ENCODE results near the gene ZNF605. TPM values are rescaled to one million over a fixed set of nuclear protein-coding genes. Genes with fewer than 3 reads are reported as not detected.

Gene ZNF605
- total RNA-seq, 2 donors from 2014 or later = 9.6 to 12.7 TPM

DNA sequence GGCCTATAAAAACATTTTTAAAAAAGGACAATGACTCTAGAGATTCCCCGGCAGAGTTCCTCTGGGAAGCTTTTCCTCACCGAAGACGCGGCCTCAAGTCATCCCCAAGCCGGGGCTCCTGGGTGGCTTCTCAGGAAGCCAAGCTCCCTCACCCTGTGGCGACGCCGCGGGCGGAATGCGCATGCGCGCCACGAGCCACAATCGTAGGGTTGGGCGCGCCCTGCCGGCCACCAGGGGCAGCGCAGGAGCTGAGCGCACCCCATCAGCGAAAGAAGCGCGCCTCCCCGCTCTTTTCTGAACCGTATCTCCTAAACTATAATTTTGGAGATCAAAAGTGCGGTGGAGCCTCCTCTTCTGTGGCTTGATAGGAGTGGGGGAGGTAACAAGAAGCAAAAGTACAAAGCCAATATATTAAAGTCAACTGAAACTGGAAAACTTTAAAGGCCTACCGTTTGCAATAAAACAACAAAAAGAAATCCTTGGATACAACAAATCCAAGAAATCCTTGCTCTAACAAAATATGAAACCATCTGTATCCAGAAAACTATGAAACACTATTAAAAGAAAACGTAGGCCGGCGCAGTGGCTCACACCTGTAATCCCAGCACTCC is 51.3 kb downstream of the ZNF605 start:
- peak; percentile 54 for DNase-seq (ENCODE audit: low spot score)
- intact Hi-C loops (cut with DNase I) = loop anchor here (10.0 kb wide), 1 partner anchor 140 kb away; the partner anchor contains the start of gene ANKLE2
- Histone ChIP-seq H3K9me3 (no peaks in the 10 kb centered on the region), H3K4me1 (replicated peaks) (peaks cover 4% of the 10 kb centered on the region), H3K27ac (no peak overlapping the region), H3K27me3 (replicated peaks; ENCODE audit: insufficient read depth) (no peaks in the 10 kb centered on the region), H3K4me3 (no peak overlapping the region), H3K36me3 (no peaks in the 10 kb centered on the region)
- TF ChIP-seq CTCF (IDR thresholded peaks at IDR 0.05) (peak; percentile 60 to 86 (median 82)), POLR2A (IDR thresholded peaks at IDR 0.05) (no peak), POLR2AphosphoS5 (IDR thresholded peaks at IDR 0.05) (peak; percentile 74)
- 8% methylated on average over 30 of the region's 30 CpGs for WGBS

DNA sequence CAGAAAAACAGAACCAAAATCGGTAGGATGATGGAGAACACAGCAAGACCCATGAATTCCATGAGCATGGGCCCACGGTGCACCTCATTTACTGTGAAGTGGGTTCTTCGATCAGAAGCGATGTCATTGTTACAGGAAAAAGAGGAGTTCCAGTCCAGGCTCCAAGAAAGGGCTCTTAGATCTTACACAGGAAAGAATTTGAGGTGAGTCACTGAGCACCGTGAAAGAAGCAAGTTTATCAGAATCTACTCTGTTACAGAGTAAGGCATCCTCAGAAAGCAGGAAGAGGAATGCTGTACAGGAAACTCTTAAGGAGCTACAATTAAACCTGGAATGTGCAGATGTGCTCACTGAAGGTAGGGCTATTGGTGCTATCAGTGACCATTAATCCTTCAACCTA is 57.1 kb downstream of the ZNF605 start:
- DNase-seq (ENCODE audit: low spot score) = no peak
- Histone ChIP-seq H3K4me3 (no peak overlapping the region), H3K27me3 (replicated peaks; ENCODE audit: insufficient read depth) (no peaks in the 10 kb centered on the region), H3K27ac (no peak overlapping the region), H3K9me3 (no peaks in the 10 kb centered on the region), H3K36me3 (no peaks in the 10 kb centered on the region), H3K4me1 (replicated peaks) (no peaks in the 10 kb centered on the region)
- intact Hi-C loops (cut with DNase I) = no loop called here
- 85% methylated on average over 5 of the region's 5 CpGs for WGBS
- TF ChIP-seq POLR2AphosphoS5 (IDR thresholded peaks at IDR 0.05) (no peak), CTCF (IDR thresholded peaks at IDR 0.05) (no peak), POLR2A (IDR thresholded peaks at IDR 0.05) (no peak)

- WGBS = 62% methylated on average over 6 of the region's 6 CpGs
- TF ChIP-seq POLR2AphosphoS5 (IDR thresholded peaks at IDR 0.05) (no peak), POLR2A (IDR thresholded peaks at IDR 0.05) (no peak), CTCF (IDR thresholded peaks at IDR 0.05) (no peak)
Measured at GRCh38 chr12:132888852-132889251, 67.3 kb downstream of the ZNF605 start.

DNA sequence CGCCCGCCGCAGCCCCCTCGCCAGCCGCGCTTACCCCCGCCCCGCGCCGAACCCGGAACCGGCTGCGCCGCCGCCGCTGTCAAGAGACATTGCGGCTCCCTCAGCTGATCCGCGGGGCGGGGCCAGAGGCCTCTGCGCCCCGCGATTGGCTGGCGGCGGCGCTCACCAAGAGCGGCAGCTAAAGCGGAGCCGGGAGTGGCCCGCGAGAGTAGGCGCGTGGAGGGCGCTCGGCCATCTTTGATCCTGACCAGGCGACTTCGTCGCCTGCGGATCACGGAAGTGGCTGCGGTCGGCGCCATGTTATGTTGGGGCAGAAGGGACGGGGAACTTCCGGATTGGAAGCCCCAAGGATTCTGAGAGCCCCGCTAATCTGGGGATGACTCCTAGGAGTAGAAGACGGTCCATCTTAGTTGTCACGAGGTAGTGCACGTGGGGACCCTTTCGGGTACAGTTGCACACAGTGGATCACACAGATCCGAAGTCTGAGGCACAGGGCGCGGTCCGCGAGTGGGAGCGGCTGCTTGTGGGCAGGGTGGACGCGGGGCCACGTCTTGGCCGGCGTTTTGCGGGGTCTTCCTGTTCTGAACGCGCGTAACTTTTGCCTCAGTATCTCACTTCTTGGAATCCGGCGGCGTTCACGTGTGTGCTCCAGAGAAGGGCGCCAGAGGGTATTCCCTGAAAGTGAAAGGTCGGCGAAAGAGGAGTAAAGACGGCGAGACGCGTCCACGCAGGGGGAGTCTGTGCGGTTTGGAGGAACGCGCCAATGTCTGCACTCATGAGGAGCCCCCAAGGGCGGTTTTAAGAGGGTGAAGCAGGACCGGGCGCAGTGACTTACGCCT is 68.4 kb downstream of the ZNF605 start, which contains the start of gene CHFR:
TSS of gene CHFR (minus strand) at position 93 of the 839 bp plus-strand sequence. CDS start 277 bp downstream, outside the sequence.
- intact Hi-C loops (cut with DNase I) = loop anchor here (5.0 kb wide), 1 partner anchor 60 kb away; the partner anchor contains the start of gene GOLGA3
- 1% methylated on average over 69 of the region's 84 CpGs for WGBS
- DNase-seq (ENCODE audit: low spot score) = peak; percentile 97

More at GRCh38 chr12:132888852-132889251, 67.3 kb downstream of the ZNF605 start:
- DNase-seq (ENCODE audit: low spot score) = no peak
- Histone ChIP-seq H3K4me3 (no peak overlapping the region), H3K9me3 (no peaks in the 10 kb centered on the region), H3K4me1 (replicated peaks) (no peaks in the 10 kb centered on the region), H3K36me3 (no peaks in the 10 kb centered on the region), H3K27me3 (replicated peaks; ENCODE audit: insufficient read depth) (no peaks in the 10 kb centered on the region), H3K27ac (no peak overlapping the region)
- intact Hi-C loops (cut with DNase I) = loop anchor here (5.0 kb wide), 1 partner anchor 62 kb away; the partner anchor contains the start of gene GOLGA3

More for the DNA sequence above, 68.4 kb downstream of the ZNF605 start, which contains the start of gene CHFR:
- Histone ChIP-seq H3K4me1 (replicated peaks) (no peaks in the 10 kb centered on the region), H3K4me3 (peak within 1 kb of the TSS; percentile 59 to 73), H3K9me3 (no peaks in the 10 kb centered on the region), H3K36me3 (no peaks in the 10 kb centered on the region), H3K27me3 (replicated peaks; ENCODE audit: insufficient read depth) (no peaks in the 10 kb centered on the region), H3K27ac (peak within 1 kb of the TSS; percentile 81 to 87)
- peak; percentile 93 for TF ChIP-seq POLR2AphosphoS5 (IDR thresholded peaks at IDR 0.05)
- TF ChIP-seq CTCF (IDR thresholded peaks at IDR 0.05) = no peak
- peak; percentile 31 for TF ChIP-seq POLR2A (IDR thresholded peaks at IDR 0.05)

All from prostate gland (tissue), 2 donors.